ENCODE results near the gene NSL1. TPM values are rescaled to one million over a fixed set of nuclear protein-coding genes. Genes with fewer than 3 reads are reported as not detected.

NSL1 gene
- 17.8 and 22.0 TPM in 2 replicates for total RNA-seq

GRCh38 chr1:212791676-212792395 is at the start of gene NSL1, which contains the start of gene TATDN3:
Gene NSL1 (minus strand): TSS chr1:212791777. CDS start chr1:212791763, 14 bp downstream.
Gene TATDN3 (plus strand): TSS chr1:212791894. CDS start chr1:212791922, 28 bp downstream.

GRCh38 chr1:212699625-212700222 is 91.9 kb downstream of the NSL1 start, which contains the start of gene BATF3:
Gene BATF3 (minus strand): TSS chr1:212699840. CDS start chr1:212699762, 78 bp downstream.

Other genes starting within 250 kb of the NSL1 start
- 1.7 and 2.9 TPM in 2 replicates for gene ATF3, start 183.0 kb downstream of the NSL1 start, total RNA-seq
- not detected in 2 replicates for gene BATF3, start 91.9 kb downstream of the NSL1 start, total RNA-seq
- 12.6 and 16.3 TPM in 2 replicates for gene TATDN3, start 117 bp upstream of the NSL1 start, total RNA-seq
- gene SPATA45, start 55.9 kb upstream of the NSL1 start, total RNA-seq = not detected in 2 replicates
- 4.6 and 6.8 TPM in 2 replicates for gene FLVCR1, start 66.5 kb upstream of the NSL1 start, total RNA-seq
- gene VASH2, start 158.8 kb upstream of the NSL1 start, total RNA-seq = 0.05 and 0.49 TPM in 2 replicates
- 19.5 and 23.1 TPM in 2 replicates for gene ANGEL2, start 224.1 kb upstream of the NSL1 start, total RNA-seq